Nucleus accumbens (tissue), 56 donors: ENCODE measurements around the gene HNRNPC.
"Not testable (repeated sequence)": the region's sequence is repeated elsewhere in the genome, so short reads cannot be mapped to it uniquely, and the experiment has no call there.

Experiments used
- DNase-seq, 56 donors: peaks; one replicate each; lab custom pipeline; 2025; lab: John Stamatoyannopoulos, UW

Gene HNRNPC

DNA sequence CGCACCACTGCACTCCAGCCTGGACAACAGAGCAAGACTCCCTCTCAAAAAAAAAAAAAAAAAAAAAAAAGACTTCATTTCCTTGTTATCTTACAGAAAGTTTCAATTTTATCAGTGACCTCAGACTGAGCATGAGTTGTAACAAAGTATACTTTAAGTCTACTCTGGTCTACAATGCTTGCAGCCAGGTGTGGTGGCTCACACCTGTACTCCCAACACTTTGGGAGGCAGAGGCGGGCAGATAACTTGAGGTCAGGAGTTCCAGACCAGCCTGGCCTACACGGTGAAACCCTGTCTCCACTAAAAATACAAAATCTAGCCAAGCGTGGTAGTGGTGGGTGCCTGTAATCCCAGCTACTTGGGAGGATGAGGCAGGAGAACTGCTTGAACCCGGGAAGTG lies 18.0 kb downstream of the HNRNPC start:
- no peak for DNase-seq

DNA sequence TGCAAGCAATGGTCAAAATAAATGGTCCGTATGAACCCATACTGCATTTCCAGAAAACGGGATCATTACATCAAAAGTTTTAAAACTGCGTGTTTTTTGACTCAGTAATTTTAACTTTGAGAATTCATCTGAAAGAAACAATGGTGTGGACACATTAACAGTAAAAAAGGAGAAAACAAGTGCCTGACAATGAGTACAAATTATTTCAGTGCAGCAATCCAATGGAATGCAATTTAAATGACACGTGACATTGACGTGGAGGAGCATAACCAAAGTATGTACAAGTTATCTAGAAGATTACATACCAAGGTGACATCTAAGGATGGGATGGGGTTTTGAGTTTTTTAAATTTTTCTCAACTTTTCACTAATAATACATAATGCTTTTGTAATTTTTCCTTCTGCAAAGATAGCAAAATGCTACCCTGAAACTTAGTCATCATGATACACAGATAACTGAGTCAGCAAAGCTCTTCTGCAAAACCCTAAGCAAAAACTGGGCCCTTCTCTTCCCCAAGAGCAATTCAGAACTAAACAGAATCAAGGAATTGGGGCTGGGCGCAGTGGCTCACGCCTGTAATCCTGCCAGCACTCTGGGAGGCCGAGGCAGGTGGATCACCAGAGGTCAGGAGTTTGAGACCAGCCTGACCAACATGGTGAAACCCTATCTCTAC lies 20.4 kb downstream of the HNRNPC start:
- no peak for DNase-seq

DNA sequence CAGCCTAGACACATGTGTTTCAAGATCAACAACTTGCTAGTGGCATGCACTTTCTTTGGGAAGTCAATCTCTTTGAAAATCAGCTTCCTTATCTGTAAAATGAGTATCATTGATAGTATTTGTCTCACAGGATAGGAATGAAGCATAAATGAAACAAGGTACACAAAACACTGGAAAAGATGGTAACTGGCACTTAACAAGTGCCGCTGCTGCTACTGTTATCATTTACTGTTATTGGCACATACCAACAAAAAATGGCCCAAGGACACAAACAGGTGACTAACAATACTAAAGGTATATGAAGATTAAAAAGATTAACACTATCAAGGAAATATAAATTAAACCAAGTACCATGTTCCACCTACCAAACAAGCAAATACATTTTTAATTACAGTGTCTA lies 20.9 kb downstream of the HNRNPC start:
- no peak for DNase-seq

DNA sequence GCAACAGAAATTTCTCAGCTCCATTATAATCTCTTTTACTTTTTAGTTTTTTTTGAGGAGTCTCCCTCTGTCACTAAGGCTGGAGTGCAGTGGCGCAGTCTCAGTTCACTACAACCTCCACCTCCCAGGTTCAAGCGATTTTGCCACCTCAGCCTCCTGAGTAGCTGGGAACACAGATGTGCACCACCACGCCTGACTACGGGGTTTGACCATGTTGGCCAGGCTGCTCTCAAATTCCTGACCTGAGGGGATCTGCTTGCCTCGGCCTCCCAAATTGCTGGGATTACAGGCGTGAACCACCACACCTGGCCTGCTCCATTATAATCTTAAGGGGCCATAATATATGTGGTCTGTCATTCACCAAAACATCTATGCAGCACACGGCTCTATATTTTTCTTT lies 23.4 kb downstream of the HNRNPC start:
- DNase-seq, result no peak

DNA sequence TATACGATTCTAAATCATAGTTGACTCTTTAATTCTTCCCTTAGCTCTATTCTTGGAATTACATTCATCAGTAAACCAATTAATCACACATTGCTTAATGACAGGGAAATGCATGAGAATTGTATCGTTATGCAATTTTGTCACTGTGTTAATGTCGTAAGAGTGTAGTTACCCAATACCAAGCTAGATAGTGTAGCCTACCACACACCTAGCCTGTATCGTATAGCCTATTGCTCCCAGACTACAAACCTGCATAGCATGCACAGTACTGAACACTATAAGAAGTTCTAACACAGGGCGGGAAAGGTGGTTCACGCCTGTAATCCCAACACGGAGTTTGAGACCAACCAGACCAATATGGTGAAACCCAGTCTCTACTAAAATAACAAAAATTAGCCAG lies 24.7 kb downstream of the HNRNPC start:
- no peak for DNase-seq

DNA sequence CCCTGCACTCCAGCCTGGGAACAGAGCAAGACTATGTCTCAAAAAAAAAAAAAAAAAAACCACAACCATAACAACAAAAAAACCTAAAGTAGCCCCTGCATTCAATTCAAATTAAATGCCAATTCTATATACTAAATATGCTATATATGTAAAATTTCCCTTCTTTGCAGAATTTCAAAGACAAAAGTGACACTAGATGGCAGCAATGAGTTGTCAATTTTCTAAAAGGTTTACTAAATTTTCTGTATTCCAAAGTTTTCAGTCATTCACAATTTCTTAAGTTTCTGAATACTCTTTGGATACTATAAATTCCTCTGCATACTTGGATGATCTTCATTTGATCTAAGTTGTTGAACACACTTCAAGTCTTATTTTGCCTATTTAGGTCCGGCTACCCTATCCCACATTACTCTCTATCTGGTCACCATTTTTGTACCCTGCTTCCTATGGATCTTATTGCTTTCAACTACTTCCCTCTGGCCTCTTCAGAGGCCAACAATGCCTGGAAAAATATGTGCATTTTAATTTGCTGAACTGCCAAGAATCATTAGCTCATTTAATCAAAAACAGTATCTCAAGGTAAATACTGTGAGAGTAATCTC lies 27.9 kb downstream of the HNRNPC start:
- no peak for DNase-seq

DNA sequence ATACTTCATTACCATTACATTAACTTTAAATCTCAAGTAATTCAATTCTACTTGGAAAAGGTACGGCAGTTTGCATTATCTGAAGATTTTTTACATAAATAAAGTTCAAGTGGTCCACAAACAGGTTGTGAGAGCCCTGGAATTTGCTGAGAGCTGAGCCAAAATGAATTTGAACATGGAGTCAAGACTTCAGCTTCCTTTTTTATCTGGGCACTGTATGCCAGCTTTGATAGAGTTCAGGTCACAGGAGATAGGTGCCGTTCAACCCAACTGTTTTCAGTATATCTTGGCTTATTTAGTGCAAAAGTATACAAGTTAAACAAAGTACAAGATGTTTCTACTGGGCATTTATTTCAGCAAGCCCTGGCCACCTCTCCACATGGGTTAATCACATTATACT lies 28.8 kb downstream of the HNRNPC start:
- DNase-seq, result no peak

DNA sequence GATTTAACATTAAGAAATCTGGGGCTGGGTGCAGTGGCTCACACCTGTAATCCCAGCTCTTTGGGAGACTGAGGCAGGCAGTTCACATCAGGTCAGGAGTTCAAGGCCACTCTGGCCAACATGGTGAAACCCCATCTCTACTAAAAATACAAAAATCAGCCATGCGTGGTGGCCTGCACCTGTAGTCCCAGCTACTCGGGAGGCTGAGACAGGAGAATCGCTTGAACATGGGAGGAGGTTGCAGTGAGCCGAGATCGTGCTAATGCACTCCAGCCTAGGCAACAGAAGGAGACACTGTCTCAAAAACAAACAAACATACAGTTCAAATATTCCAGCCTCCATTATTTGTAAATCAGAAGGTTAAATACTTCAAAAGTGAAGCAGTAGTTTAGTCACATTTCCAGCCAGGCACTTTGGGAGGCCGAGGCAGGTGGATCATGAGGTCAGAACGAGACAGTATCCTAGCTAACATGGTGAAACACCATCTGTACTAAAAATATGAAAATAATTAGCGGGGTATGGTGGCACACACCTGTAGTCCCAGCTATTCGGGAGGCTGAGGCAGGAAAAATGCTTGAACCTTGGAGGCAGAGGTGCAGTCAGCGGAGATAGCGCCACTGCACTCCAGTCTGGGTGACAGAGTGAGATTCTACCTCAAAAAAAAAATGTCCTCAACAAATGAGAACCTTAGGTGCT lies 30.3 kb downstream of the HNRNPC start:
- DNase-seq, result no peak

DNA sequence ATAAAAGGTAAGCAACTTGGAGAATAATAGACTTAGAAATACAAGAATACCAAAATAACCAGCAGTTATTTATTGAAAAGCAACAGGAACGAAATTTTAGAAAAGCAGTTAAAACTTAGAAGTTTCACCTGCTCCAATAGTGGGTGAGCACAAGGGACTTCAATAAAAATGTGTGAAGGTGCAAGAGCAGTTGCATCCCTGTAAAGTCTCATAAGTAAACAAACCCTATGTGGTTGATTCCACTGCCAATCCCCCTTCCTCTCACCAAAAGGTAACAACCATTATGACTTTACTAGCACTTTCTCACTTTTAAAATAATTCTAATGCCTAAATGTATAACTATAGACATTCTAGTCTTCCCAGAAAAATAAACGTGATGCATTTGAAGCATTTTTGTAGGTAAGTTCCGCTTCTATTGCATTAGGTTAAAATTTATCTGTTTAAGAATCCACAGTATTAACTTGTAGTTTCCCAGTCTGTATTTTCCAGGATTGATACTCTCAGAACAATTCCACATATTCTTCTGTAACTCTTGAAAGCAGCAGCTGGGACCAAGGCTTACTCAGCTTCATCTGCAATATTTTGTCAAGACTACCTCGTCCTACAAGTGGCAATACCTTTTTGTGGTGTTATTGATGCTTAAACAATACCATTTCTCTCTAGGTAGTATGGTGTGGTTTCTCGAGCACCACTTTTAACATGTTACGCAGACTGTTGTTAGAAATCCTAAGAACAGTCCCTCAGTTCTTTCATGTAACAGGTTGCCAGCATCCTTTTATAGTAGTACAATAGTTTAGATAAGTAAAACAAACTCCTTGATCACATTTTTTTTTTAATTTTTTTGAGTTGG lies 32.1 kb downstream of the HNRNPC start:
- DNase-seq, result no peak

DNA sequence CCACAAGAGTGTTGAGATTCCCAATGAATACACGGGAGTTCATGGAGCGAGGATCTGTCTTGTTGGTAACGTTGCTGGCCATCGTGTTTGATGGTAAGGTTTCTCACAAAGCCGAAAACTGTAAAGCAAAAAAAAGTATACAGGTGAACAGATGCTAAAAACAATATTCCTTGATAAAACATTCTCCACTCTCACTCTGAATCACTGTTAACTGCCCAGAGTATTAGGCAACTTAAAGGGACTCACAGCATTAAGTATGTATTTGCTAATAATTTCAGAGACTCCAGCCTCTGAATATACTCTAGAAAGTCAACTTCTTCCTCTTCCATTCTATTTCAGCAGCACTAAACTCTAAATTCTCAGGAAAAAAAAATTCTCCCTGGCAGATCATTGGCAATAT lies 35.1 kb downstream of the HNRNPC start:
- DNase-seq, result no peak

DNA sequence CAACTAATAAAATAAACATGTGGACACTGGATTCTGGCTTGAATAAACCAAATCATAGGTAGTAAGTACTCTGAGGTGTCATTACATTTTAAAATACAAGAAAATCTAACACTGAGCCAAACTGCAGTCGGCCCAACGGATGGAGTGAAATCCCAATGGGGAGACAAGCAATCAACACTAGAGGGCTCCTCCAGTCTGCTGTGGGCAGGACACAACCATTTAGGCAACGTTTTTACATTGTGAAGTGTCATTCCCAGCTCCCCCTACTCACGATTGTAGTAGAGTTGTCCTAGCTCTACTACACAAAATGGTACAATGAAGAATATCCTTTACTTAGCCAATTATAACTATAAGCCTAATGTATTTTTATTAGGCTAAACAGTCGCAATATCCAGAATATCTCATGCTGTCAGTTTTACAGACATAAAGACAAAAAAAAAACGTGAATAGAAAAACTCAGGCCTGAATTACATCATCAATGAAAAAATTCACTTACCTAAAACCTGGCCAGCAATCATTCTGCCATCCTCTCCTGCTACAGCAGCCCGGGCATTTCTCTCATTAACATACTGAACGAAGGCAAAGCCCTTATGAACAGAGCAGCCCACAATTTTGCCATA lies 35.7 kb downstream of the HNRNPC start:
- DNase-seq, result no peak

DNA sequence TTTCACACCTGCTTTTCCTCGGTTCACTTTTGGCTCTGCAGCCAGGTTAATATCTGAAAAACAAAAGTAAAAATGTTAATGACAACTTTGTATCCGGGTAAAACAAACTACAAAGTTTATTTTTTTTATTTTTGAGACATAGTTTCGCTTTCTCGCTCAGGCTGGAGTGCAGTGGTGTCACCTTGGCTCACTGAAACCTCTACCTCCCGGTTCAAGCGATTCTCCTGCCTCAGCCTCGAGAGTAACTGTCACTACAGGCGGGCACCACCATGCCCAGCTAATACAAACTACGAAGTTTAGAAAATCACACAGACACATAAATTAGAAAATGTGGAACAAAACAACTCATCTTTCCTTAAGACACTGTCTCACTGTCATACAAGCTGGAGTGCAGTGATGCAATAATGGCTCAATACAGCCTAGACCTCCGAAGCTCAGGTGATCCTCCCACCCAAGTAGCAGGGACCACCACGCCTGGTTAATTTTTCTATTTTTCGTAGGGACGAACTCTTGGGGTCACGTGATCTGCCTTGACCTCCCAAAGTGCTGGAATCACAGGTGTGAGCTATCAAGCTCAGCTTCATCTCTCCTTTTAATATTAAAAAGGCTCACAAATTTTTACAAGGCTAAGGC lies 38.1 kb downstream of the HNRNPC start:
- DNase-seq, result no peak

DNA sequence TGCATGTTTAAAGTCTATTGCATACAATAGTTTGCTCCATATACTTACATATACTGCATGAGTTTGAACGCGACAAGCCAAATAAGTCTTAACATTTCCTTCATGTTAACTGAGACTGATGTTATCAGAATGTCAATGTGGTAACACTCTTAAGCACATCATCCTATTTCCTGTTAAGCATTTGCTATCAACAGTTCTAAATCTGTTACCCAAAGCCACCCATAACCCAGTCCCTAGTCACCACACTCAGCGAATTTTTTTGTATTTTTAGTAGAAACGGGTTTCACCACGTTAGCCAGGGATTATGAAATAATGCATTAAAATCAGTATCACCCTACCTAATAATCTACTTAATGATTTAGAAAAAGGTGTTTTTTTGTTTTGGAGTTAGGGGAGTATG lies 39.4 kb downstream of the HNRNPC start:
- DNase-seq, result no peak

DNA sequence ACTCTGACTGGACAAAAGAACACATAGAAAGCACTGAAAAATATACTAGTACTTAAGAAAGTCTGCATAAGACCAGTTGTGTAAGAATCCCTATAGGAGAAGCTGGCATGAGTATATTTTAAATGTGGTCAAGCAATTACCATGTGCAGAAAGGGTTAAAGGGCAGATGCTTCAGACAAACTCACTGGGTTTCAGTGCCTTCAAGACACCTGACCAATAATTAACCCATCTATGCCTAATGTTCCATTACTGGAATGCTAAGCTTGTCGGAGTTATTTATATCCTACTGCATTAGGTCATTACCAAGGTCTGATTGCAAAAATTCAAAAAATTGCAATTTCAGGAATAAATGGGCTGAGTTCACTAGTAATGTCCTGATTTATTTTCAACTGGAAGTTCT lies 41.3 kb downstream of the HNRNPC start:
- DNase-seq, result no peak

DNA sequence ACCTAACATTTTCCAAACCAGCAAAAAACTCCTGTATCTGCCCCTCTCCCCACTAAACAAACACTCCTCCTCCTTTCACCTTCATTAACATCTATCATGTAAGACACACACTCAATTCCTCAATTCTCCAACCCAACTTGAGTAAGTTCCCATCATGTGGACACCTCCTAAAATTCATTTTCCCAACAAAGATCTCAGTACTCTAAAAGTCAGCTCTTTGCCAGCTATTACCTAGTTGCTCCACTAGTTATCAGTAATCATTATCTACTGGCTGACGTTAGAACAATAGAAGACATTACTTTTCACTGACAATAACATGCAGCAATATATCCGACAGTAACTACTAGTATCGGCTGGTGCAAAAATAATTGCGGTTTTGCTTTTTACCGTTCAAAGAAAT lies 42.1 kb downstream of the HNRNPC start:
- no peak for DNase-seq

DNA sequence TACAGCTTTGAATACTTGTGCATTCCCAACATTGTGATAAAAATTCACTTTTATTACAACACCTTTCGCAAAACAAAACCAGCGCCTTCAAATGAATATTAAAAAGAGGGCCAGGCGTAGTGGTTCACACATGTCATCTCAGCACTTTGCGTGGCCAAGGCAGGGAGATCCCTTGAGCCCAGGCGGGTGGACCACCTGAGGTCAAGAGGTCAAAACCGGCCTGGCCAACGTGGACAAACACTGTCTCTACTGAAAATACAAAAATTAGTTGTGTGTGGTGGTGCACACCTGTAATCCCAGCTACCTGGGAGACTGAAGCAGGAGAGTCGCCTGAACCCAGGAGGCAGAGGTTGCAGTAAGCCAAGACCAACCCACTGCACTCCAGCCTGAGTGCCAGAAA lies 42.8 kb downstream of the HNRNPC start:
- DNase-seq, result no peak

DNA sequence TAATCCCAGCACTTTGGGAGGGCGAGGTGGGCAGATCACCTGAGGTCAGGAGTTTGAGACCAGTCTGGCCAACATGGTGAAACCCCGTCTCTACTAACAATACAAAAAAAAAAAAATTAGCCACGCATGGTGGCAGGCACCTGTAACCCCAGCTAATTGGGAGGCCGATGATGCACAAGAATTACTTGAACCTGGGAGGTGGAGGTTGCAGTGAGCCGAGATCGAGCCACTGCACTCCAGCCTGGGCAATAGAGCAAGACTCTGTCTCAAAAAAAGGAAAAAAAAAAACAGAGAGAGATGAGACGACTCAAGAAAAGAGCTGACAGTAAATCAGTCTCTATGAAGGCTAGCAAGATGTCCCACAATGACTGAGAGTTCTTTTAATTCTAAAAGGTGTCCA lies 44.1 kb downstream of the HNRNPC start:
- DNase-seq, result not testable (repeated sequence)

DNA sequence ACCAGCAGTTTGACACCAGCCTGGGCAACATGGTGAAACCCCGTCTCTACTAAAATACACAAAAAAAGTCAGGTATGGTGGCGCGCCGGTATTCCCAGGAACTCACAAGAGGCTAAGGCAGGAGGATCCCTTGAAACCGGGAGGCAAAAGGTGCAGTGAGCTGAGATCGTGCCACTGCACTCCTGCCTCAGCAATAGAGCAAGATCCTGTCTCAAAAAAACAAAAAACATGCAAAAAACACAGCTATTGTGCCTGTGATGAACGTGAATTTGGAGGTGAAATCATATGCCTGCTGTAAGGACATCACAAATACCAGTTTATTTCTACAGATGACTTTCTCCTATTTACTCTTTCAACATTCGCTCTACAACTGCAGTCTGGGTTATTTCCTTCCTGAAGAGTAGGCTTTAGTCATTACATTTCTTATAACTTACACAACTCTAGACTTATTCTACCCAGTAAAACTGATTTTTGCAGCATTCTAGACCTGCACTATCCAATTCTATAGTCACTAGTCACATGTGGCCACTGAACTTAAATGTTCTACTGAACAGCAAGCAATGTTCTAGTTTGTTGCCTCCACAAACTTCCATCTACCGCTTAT lies 48.3 kb downstream of the HNRNPC start:
- DNase-seq, result no peak

DNA sequence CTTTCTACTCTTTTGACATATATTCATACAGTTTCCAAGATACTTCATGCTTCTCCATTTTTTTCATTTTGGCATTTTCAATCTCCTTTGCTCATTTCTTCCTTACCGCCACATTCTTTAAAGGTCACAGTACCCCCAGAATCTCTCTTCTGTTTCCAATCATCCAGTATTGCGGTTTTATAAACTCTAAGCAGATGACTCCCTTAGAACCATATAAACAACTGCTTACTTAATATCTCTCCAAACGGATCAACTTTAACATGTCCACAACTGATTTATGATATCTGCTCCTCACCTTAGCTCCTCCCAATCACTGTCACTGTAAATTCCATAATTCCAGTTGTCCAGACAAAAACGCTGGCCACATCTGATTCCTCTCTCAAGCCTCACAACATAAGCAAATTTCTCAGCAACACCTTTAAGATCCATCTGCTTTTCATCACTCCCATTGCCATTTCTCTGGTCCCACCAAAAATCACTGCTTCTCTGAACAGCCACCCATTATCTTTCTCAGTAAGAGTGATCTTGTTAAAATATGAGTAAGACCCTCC lies 49.6 kb downstream of the HNRNPC start:
- DNase-seq, result no peak

DNA sequence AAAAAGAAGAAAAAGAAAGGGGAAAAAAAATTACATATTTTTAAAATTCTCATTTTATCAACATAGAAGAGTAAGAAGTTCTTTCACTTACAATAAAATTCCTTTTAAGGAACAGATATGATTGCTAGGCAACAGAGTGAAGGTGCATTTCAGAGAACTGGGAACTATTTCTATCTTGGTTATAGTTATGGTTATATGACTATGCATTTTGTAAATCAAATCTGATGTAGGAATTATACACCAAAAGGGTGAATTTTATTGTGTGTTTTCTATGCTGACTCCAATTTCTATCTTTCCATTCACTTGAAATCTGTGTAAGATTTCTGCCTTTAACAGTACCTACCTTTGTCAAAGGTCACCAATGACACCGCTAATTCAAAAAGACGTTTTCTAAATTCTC lies 50.1 kb downstream of the HNRNPC start:
- no peak for DNase-seq
